ENCODE data around the gene TELO2. TPM values are rescaled to one million over a fixed set of nuclear protein-coding genes. Genes with fewer than 3 reads are reported as not detected.

TELO2 gene
- polyA plus RNA-seq, 3 donors, result 7.3 to 58.1 (median 11.4) TPM

- Histone ChIP-seq H3K36me3 (replicated peaks in 1 of 2; ENCODE audit: control insufficient read depth in 1 of 2, insufficient read depth in 2 of 2, low read length in 2 of 2) (peaks cover 39 to 61% of the 10 kb centered on the region in 2 donors), H4K20me1 (ENCODE audit: insufficient read depth, low read length) (peaks cover 83% of the 10 kb centered on the region), H3K27ac (ENCODE audit: low read depth in 1 of 2, low read length in 2 of 2) (peak overlapping the region in 1 of 2 donors; percentile 20), H3K4me2 (replicated peaks; ENCODE audit: extremely low read depth, low read length, poor library complexity, severe bottlenecking) (no peak overlapping the region), H3K9me3 (replicated peaks in 1 of 2; ENCODE audit: control insufficient read depth in 1 of 2, insufficient read depth in 1 of 2, low read length in 2 of 2) (no peaks in the 10 kb centered on the region), H3K79me2 (ENCODE audit: insufficient read depth, low read length) (peaks cover 89% of the 10 kb centered on the region), H3K4me1 (ENCODE audit: control insufficient read depth in 1 of 2, insufficient read depth in 2 of 2, low read length in 2 of 2) (peaks cover 15 to 32% of the 10 kb centered on the region in 2 donors), H3K4me3 (replicated peaks in 1 of 3; ENCODE audit: low read depth in 2 of 3, low read length in 3 of 3) (no peak overlapping the region), H2AFZ (ENCODE audit: insufficient read depth, low read depth, low read length, poor library complexity, severe bottlenecking) (no peak overlapping the region), H3K9ac (ENCODE audit: insufficient read depth, low read length, poor library complexity, severe bottlenecking) (no peak overlapping the region), H3K27me3 (ENCODE audit: control insufficient read depth in 2 of 2, insufficient read depth in 2 of 2, low read length in 2 of 2) (no peaks in the 10 kb centered on the region)
- H3K4me3 Mint-ChIP-seq, result no peak overlapping the region
- intact Hi-C loops (cut with micrococcal nuclease), result no loop called here
- peaks cover 0 to 1% (median 0%) of the 10 kb centered on the region in 7 donors for H3K9me3 Mint-ChIP-seq
- TF ChIP-seq CTCF (IDR thresholded peaks at IDR 0.05), result no peak
- 94% methylated on average over 13 of the region's 13 CpGs for whole genome bisulfite sequencing (ENCODE audit: insufficient coverage)
- peaks cover 0 to 6% (median 0%) of the 10 kb centered on the region in 3 donors for H3K27me3 Mint-ChIP-seq (ENCODE audit: low read depth in 3 of 3)
- no peak overlapping the region for H3K27ac Mint-ChIP-seq
- DNase-seq, result no peak
- peaks cover 31 to 64% of the 10 kb centered on the region in 2 donors for H3K36me3 Mint-ChIP-seq
- peaks cover 28% of the 10 kb centered on the region for H3K4me1 Mint-ChIP-seq
These were observed 27.6 kb upstream of the TELO2 start for GRCh38 chr16:1465567-1465915.

DNA sequence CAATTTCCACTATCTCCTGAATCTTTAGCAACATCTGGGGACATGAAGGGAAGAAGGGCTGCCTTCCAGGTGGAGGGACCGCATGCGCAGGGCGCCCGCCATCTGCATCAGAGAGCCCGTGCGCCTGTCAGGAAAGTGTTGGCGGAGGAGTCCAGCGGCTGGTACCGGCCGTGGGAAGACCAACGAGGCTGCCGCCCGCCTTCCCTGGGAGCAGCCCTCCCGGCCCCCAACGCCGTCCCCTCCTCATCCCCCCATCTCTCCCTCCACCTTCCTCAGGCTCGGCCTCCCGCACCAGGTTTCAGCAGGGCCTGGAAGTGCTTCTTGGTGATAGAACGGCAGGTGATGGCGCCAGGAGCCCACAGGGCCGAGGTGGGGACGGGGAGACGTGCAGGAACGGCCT, 27.1 kb upstream of the TELO2 start:
- peaks cover 34 to 56% of the 10 kb centered on the region in 2 donors for H3K36me3 ChIP-seq (replicated peaks in 1 of 2; ENCODE audit: control insufficient read depth in 1 of 2, insufficient read depth in 2 of 2, low read length in 2 of 2)
- peaks cover 77% of the 10 kb centered on the region for H4K20me1 ChIP-seq (ENCODE audit: insufficient read depth, low read length)
- WGBS (ENCODE audit: insufficient coverage), result 97% methylated on average over 15 of the region's 24 CpGs
- intact Hi-C loops (cut with micrococcal nuclease), result no loop called here
- Mint-ChIP-seq H3K4me1 (peaks cover 33% of the 10 kb centered on the region), H3K27me3 (ENCODE audit: low read depth in 3 of 3) (peaks cover 0 to 6% (median 0%) of the 10 kb centered on the region in 3 donors), H3K36me3 (peaks cover 26 to 59% of the 10 kb centered on the region in 2 donors), H3K4me3 (no peak overlapping the region), H3K9me3 (peaks cover 0 to 3% (median 0%) of the 10 kb centered on the region in 7 donors), H3K27ac (peak overlapping the region in 1 of 7 donors; percentile 32)
- peaks cover 20 to 38% of the 10 kb centered on the region in 2 donors for H3K4me1 ChIP-seq (ENCODE audit: control insufficient read depth in 1 of 2, insufficient read depth in 2 of 2, low read length in 2 of 2)
- H3K4me3 ChIP-seq (replicated peaks in 1 of 3; ENCODE audit: low read depth in 2 of 3, low read length in 3 of 3), result no peak overlapping the region
- no peak overlapping the region for H3K4me2 ChIP-seq (replicated peaks; ENCODE audit: extremely low read depth, low read length, poor library complexity, severe bottlenecking)
- no peak for TF ChIP-seq CTCF (IDR thresholded peaks at IDR 0.05)
- H3K9me3 ChIP-seq (replicated peaks in 1 of 2; ENCODE audit: control insufficient read depth in 1 of 2, insufficient read depth in 1 of 2, low read length in 2 of 2), result no peaks in the 10 kb centered on the region
- peaks cover 92% of the 10 kb centered on the region for H3K79me2 ChIP-seq (ENCODE audit: insufficient read depth, low read length)
- no peaks in the 10 kb centered on the region for H3K27me3 ChIP-seq (ENCODE audit: control insufficient read depth in 2 of 2, insufficient read depth in 2 of 2, low read length in 2 of 2)
- no peak overlapping the region for H2AFZ ChIP-seq (ENCODE audit: insufficient read depth, low read depth, low read length, poor library complexity, severe bottlenecking)
- H3K9ac ChIP-seq (ENCODE audit: insufficient read depth, low read length, poor library complexity, severe bottlenecking), result no peak overlapping the region
- no peak overlapping the region for H3K27ac ChIP-seq (ENCODE audit: low read depth in 1 of 2, low read length in 2 of 2)
- DNase-seq, result no peak

Data from CD14-positive monocyte (primary cell).